Ovary (tissue), 3 donors: ENCODE measurements around the gene GHR.

Experiments used
- EP300 ChIP-seq: sonication (generic); formaldehyde crosslinking; IDR thresholded peaks from one replicate; pipeline ENCODE4 v1.6.1; 2017; ENCODE audit warnings: antibody characterized with exemption
- POLR2A ChIP-seq: fragments of 450-650 bp; IDR thresholded peaks from one replicate; pipeline ENCODE4 v1.6.1; 2017; ENCODE audit warnings: antibody characterized with exemption, mild to moderate bottlenecking, moderate library complexity
- TF ChIP-seq, protein P1 (sequence below), 3 donors: fragments of 450-650 bp in 2 of 3; fragments of 200-600 bp in 1 of 3; IDR thresholded peaks; one replicate each; pipeline versions ENCODE4 v1.5.1 to v1.8.0; 2016 to 2022; ENCODE audit warnings: antibody characterized with exemption in 3 of 3, mild to moderate bottlenecking in 1 of 3
- donor health status: DM: no; HTN: no; CAD: no.

- TF ChIP-seq, protein P1, sequence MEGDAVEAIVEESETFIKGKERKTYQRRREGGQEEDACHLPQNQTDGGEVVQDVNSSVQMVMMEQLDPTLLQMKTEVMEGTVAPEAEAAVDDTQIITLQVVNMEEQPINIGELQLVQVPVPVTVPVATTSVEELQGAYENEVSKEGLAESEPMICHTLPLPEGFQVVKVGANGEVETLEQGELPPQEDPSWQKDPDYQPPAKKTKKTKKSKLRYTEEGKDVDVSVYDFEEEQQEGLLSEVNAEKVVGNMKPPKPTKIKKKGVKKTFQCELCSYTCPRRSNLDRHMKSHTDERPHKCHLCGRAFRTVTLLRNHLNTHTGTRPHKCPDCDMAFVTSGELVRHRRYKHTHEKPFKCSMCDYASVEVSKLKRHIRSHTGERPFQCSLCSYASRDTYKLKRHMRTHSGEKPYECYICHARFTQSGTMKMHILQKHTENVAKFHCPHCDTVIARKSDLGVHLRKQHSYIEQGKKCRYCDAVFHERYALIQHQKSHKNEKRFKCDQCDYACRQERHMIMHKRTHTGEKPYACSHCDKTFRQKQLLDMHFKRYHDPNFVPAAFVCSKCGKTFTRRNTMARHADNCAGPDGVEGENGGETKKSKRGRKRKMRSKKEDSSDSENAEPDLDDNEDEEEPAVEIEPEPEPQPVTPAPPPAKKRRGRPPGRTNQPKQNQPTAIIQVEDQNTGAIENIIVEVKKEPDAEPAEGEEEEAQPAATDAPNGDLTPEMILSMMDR (IDR thresholded peaks at IDR 0.05), result no peak
- no peak for TF ChIP-seq POLR2A
- no peak for TF ChIP-seq EP300
Measured at GRCh38 chr5:42434047-42434724, 10.9 kb downstream of the GHR start.
